Testis (tissue), 2 donors: Measurements from ENCODE around the gene RAB17.

ENCODE experiments used
- POLR2A ChIP-seq: fragments of 450-650 bp; IDR thresholded peaks from one replicate; pipeline ENCODE4 v1.6.1; 2017; ENCODE audit warnings: antibody characterized with exemption, mild to moderate bottlenecking, moderate library complexity
- TF ChIP-seq, protein P1 (sequence below), 3 experiments: fragments of 450-650 bp in 2 of 3; fragments of 200-600 bp in 1 of 3; sonication (generic) in 1 of 3; IDR thresholded peaks; one replicate each; pipeline ENCODE4 v1.5.1; 2016 to 2019; ENCODE audit warnings: antibody characterized with exemption in 3 of 3, mild to moderate bottlenecking in 2 of 3, moderate library complexity in 1 of 3

GRCh38 chr2:237603049-237603717 is 12.6 kb upstream of the RAB17 start:
- TF ChIP-seq, protein P1, sequence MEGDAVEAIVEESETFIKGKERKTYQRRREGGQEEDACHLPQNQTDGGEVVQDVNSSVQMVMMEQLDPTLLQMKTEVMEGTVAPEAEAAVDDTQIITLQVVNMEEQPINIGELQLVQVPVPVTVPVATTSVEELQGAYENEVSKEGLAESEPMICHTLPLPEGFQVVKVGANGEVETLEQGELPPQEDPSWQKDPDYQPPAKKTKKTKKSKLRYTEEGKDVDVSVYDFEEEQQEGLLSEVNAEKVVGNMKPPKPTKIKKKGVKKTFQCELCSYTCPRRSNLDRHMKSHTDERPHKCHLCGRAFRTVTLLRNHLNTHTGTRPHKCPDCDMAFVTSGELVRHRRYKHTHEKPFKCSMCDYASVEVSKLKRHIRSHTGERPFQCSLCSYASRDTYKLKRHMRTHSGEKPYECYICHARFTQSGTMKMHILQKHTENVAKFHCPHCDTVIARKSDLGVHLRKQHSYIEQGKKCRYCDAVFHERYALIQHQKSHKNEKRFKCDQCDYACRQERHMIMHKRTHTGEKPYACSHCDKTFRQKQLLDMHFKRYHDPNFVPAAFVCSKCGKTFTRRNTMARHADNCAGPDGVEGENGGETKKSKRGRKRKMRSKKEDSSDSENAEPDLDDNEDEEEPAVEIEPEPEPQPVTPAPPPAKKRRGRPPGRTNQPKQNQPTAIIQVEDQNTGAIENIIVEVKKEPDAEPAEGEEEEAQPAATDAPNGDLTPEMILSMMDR (IDR thresholded peaks at IDR 0.05), result no peak
- TF ChIP-seq POLR2A, result no peak
